A673 (cell line): ENCODE measurements around the gene DMD. TPM values are rescaled to one million over a fixed set of nuclear protein-coding genes. Genes with fewer than 3 reads are reported as not detected.

Experiments used
- BruUV-seq: library from RNA; stranded (reverse); fragments of 400-500 nt; replicated peaks from 2 replicates; lab custom pipeline; 2021; lab: Mats Ljungman, UMichigan
- CTCF ChIA-PET: fragments of 300-600 bp; sonication (Branson Sonifier 250); formaldehyde crosslinking; loops from one replicate; lab custom pipeline; 2022; ENCODE audit warnings: antibody characterized with exemption; lab: Charles Lee
- POLR2A ChIA-PET: fragments of 300-600 bp; sonication (Branson Sonifier 250); formaldehyde crosslinking; loops from one replicate; lab custom pipeline; 2022; ENCODE audit warnings: antibody characterized with exemption; ENCODE audit not compliant: low non-redundant PET; lab: Charles Lee
- DNase-seq: peaks from one replicate; pipeline ENCODE4 v3.0.0-alpha.2; 2015; ENCODE audit warnings: low spot score
- H3K27ac ChIP-seq: fragments of 200-600 bp; sonication (generic); 2 replicates; pipeline ENCODE4 v1.5.1; 2016; ENCODE audit warnings: mixed run types, low read depth, mild to moderate bottlenecking, mixed read lengths, antibody characterized with exemption, low read length; ENCODE audit not compliant: poor library complexity, severe bottlenecking
- H3K27me3 ChIP-seq: fragments of 200-600 bp; sonication (generic); replicated peaks from 2 replicates; pipeline ENCODE4 v1.6.1; 2017; ENCODE audit warnings: mixed run types, low read depth, mild to moderate bottlenecking, mixed read lengths, antibody characterized with exemption, low read length; ENCODE audit not compliant: insufficient read depth, poor library complexity
- H3K36me3 ChIP-seq: fragments of 200-600 bp; sonication (generic); 2 replicates; pipeline ENCODE4 v1.6.1; 2016; ENCODE audit warnings: mixed run types, mild to moderate bottlenecking, mixed read lengths, antibody characterized with exemption, low read length; ENCODE audit not compliant: insufficient read depth, poor library complexity, severe bottlenecking
- H3K4me1 ChIP-seq: fragments of 200-600 bp; sonication (generic); 2 replicates; pipeline ENCODE4 v1.6.1; 2017; ENCODE audit warnings: mixed run types, mild to moderate bottlenecking, mixed read lengths, antibody characterized with exemption, low read length; ENCODE audit not compliant: insufficient read depth, poor library complexity, severe bottlenecking
- H3K4me3 ChIP-seq: fragments of 200-600 bp; sonication (generic); 2 replicates; pipeline ENCODE4 v1.5.1; 2016; ENCODE audit warnings: low read depth, mixed run types, mild to moderate bottlenecking, mixed read lengths, low read length; ENCODE audit not compliant: poor library complexity, severe bottlenecking
- H3K9me3 ChIP-seq: fragments of 200-600 bp; sonication (generic); 2 replicates; pipeline ENCODE4 v1.6.1; 2016; ENCODE audit warnings: mixed run types, low read depth, mild to moderate bottlenecking, mixed read lengths, antibody characterized with exemption, low read length; ENCODE audit not compliant: poor library complexity, severe bottlenecking
- EZH2 ChIP-seq: fragments of 200-600 bp; sonication (generic); IDR thresholded peaks from 2 replicates; pipeline ENCODE4 v1.6.1; 2017; ENCODE audit warnings: borderline replicate concordance, low read depth, mild to moderate bottlenecking, mixed read lengths, antibody characterized with exemption, low read length; ENCODE audit not compliant: poor library complexity, severe bottlenecking
- intact Hi-C: fragments of 100-400 bp; cut with micrococcal nuclease; formaldehyde crosslinking; loops from one replicate; pipeline ENCODE4 v1.10.0; 2022; ENCODE audit not compliant: unreplicated experiment
- total RNA-seq: library from RNA; stranded (reverse); gene quantifications from 2 replicates; pipeline ENCODE4 v1.2.3, GENCODE V29; 2021
- TF ChIP-seq, protein P1 (sequence below): fragments of 300-800, 200-600 bp; sonication (generic); conservative IDR thresholded peaks from 2 replicates; pipeline ENCODE4 v1.5.1; 2017; ENCODE audit warnings: low read depth, mild to moderate bottlenecking, antibody characterized with exemption, low read length, moderate library complexity, mixed read lengths

DMD gene
- total RNA-seq, 1 experiment from 2014 or later, result 5.4 TPM

DNA sequence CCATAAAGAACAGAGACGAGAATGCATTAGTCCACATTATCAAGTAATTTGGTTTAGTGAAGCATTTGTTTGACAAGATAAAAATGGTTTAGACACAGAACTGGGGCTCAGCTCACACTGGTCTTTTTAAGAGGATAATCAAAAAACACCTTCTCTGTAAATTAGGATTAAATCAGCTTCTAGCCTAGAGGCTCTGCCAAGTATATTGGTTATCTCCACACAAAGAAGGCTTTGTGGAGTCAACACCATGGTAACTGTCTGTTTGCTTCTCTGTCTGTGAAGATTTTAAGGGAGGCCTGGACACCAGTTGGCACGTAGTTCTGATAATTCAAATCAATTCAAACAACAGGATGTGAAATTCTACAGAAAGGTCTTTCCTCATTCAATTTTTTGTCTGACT, 687.0 kb downstream of the DMD start:
- H3K4me1 ChIP-seq, result no peaks in the 10 kb centered on the region
- H3K27me3 ChIP-seq, result peaks cover 5% of the 10 kb centered on the region
- H3K9me3 ChIP-seq, result no peaks in the 10 kb centered on the region
- TF ChIP-seq, protein P1, sequence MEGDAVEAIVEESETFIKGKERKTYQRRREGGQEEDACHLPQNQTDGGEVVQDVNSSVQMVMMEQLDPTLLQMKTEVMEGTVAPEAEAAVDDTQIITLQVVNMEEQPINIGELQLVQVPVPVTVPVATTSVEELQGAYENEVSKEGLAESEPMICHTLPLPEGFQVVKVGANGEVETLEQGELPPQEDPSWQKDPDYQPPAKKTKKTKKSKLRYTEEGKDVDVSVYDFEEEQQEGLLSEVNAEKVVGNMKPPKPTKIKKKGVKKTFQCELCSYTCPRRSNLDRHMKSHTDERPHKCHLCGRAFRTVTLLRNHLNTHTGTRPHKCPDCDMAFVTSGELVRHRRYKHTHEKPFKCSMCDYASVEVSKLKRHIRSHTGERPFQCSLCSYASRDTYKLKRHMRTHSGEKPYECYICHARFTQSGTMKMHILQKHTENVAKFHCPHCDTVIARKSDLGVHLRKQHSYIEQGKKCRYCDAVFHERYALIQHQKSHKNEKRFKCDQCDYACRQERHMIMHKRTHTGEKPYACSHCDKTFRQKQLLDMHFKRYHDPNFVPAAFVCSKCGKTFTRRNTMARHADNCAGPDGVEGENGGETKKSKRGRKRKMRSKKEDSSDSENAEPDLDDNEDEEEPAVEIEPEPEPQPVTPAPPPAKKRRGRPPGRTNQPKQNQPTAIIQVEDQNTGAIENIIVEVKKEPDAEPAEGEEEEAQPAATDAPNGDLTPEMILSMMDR, result no peak
- no peak for TF ChIP-seq EZH2
- no peak for DNase-seq
- no TSS peak for BruUV-seq
- H3K36me3 ChIP-seq, result no peaks in the 10 kb centered on the region
- ChIA-PET POLR2A (no interaction called here), CTCF (no interaction called here)
- H3K4me3 ChIP-seq, result no peak overlapping the region
- intact Hi-C loops, result no loop called here
- H3K27ac ChIP-seq, result no peak overlapping the region

DNA sequence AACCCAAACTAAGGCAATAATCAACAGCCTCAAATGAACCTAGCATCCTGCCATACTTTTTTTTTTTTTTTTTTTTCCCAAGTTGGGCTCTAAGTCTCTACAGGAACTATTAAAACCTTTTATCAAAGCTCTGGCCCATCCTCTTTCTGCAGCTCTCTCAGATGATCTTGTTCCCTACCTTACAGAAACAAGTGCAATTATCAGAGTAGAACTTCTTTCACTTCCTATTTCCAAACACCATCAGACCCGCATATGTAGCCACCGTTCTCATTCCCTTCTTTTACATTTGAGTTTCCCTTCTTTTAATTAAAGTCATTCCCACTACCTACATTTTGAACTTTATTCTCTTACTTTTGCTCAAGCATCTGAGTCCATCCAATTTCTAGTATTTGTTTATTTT, 690.6 kb downstream of the DMD start:
- intact Hi-C loops, result no loop called here
- no peak for DNase-seq
- H3K27ac ChIP-seq, result no peak overlapping the region
- no peaks in the 10 kb centered on the region for H3K4me1 ChIP-seq
- H3K9me3 ChIP-seq, result no peaks in the 10 kb centered on the region
- CTCF ChIA-PET, result no interaction called here
- peaks cover 5% of the 10 kb centered on the region for H3K27me3 ChIP-seq
- BruUV-seq, result no TSS peak
- no peak overlapping the region for H3K4me3 ChIP-seq
- POLR2A ChIA-PET, result no interaction called here
- TF ChIP-seq, protein P1, result no peak
- TF ChIP-seq EZH2, result no peak
- H3K36me3 ChIP-seq, result no peaks in the 10 kb centered on the region

DNA sequence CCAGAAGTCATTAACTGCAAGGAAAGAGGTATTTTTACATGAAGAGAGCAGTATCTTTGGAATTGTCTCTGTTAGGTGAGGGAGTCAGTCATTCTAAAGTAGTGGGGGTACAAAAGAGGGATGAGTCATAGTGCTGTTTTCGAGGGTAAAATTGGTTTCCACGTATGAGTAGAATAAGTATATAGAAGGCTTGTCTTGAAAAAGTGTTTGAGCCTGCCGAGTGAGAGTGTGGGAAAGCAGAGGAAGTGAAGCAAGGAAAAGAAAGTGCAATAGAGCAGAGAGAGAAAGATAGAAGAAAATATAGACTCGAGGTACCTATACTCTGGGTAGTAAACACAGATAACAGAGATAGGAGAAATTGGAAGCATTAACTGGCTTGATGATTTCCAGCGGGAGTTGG, 696.4 kb downstream of the DMD start:
- ChIA-PET CTCF (no interaction called here), POLR2A (no interaction called here)
- Histone ChIP-seq H3K27me3 (no peaks in the 10 kb centered on the region), H3K9me3 (no peaks in the 10 kb centered on the region), H3K27ac (no peak overlapping the region), H3K4me1 (no peaks in the 10 kb centered on the region), H3K36me3 (no peaks in the 10 kb centered on the region), H3K4me3 (no peak overlapping the region)
- intact Hi-C loops, result no loop called here
- TF ChIP-seq, protein P1, result no peak
- TF ChIP-seq EZH2, result no peak
- BruUV-seq, result no TSS peak
- DNase-seq, result no peak
